Measurements from ENCODE around the gene FGD6. TPM values are rescaled to one million over a fixed set of nuclear protein-coding genes. Genes with fewer than 3 reads are reported as not detected.

Gene FGD6
- total RNA-seq, 1 experiment from 2014 or later: 14.3 TPM

DNA sequence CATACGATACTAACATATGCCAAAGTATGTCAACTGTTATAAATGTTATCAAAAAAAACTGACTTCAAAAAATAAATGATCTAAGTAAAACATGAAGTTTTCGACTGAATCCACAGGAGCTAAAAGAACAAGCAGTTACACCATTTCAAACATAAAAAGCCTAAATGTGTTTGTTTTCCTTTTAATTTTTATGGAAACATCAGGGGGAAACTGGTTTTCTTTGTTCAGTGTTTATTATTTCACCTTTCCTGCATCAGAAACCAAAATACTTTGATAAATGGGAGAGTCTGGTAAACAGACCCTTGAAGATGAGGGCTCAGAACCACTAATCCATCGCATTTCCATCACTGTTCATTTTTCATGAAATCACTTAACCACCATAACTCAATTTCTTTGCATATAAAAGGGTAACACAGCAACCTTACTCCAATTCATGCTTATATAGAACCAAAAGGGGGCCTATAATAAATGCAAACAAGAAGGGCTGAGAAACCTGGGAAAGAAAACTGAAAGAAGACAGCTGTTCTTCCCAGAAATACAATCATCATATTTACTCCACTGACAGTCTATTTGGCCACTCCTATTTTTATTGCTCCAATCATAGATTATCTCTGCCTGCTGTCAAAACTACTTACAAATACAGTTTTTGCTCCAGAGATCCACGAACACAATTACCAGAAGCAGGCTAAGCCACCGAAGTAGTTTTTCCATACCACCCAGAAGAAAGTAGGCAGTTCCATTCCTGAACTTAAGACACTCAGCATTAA, 17.0 kb downstream of the FGD6 start:
- Histone ChIP-seq H3K9ac (ENCODE audit: low read length) (peak overlapping the region; percentile 73), H3K36me3 (ENCODE audit: low read depth, low read length) (no peaks in the 10 kb centered on the region), H3F3A (ENCODE audit: low read length, unreplicated experiment) (no peaks in the 10 kb centered on the region), H3K79me2 (ENCODE audit: low read length) (peaks cover 88% of the 10 kb centered on the region), H4K20me1 (ENCODE audit: low read length) (no peaks in the 10 kb centered on the region), H2AFZ (ENCODE audit: low read length) (no peak overlapping the region), H3K27me3 (ENCODE audit: low read length) (no peaks in the 10 kb centered on the region), H3K4me3 (ENCODE audit: low read length) (peak overlapping the region; percentile 60), H3K4me1 (ENCODE audit: insufficient read depth, low read length) (peaks cover 58% of the 10 kb centered on the region), H3K27ac (ENCODE audit: low read length) (peak overlapping the region; percentile 95), H3K9me2 (replicated peaks; ENCODE audit: low read length) (no peaks in the 10 kb centered on the region), H3K9me3 (ENCODE audit: low read length) (no peaks in the 10 kb centered on the region), H3K4me2 (ENCODE audit: low read length) (peak overlapping the region; percentile 82)
- no peak for TF ChIP-seq EZH2 (IDR thresholded peaks at IDR 0.05; ENCODE audit: low read length, unreplicated experiment)
- TF ChIP-seq EZH2phosphoT487 (IDR thresholded peaks at IDR 0.05; ENCODE audit: borderline replicate concordance, low read length): no peak
- TF ChIP-seq, protein P1, sequence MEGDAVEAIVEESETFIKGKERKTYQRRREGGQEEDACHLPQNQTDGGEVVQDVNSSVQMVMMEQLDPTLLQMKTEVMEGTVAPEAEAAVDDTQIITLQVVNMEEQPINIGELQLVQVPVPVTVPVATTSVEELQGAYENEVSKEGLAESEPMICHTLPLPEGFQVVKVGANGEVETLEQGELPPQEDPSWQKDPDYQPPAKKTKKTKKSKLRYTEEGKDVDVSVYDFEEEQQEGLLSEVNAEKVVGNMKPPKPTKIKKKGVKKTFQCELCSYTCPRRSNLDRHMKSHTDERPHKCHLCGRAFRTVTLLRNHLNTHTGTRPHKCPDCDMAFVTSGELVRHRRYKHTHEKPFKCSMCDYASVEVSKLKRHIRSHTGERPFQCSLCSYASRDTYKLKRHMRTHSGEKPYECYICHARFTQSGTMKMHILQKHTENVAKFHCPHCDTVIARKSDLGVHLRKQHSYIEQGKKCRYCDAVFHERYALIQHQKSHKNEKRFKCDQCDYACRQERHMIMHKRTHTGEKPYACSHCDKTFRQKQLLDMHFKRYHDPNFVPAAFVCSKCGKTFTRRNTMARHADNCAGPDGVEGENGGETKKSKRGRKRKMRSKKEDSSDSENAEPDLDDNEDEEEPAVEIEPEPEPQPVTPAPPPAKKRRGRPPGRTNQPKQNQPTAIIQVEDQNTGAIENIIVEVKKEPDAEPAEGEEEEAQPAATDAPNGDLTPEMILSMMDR (conservative IDR thresholded peaks at IDR 0.05; ENCODE audit: low read depth, low read length): no peak
- intact Hi-C loops (cut with micrococcal nuclease): loop anchor here (2.0 kb wide), 1 partner anchor 14 kb away; no protein-coding TSS in a partner anchor
- DNase-seq: no peak
- TSS peak; percentile 15 for BruUV-seq (replicated peaks)
- ATAC-seq: no peak
- POLR2A ChIA-PET (ENCODE audit: unreplicated experiment): no interaction called here
- CTCF ChIA-PET: no interaction called here

DNA sequence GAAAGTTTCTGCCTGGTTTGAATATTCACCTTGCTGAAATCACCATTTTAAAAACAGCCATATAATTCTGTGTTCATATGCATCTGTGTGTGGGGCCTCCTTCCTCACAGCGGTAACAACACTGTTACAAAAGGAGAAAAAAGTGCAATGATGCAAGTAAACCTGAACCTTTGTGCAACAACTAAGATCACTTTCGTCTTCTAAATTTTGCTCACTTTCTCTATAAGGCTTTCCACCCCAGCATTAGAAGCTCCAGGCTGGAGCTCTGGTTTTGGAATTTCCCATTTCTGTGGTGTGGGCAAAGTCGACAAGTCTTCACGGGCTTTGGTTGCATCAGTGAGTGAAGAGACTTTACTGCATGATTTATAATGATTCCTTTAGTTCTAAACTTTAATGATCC, 18.4 kb downstream of the FGD6 start:
- ATAC-seq: no peak
- TF ChIP-seq EZH2phosphoT487 (IDR thresholded peaks at IDR 0.05; ENCODE audit: borderline replicate concordance, low read length) (no peak), EZH2 (IDR thresholded peaks at IDR 0.05; ENCODE audit: low read length, unreplicated experiment) (no peak)
- TF ChIP-seq, protein P1 (conservative IDR thresholded peaks at IDR 0.05; ENCODE audit: low read depth, low read length): no peak
- no TSS peak for BruUV-seq (replicated peaks)
- H3F3A ChIP-seq (ENCODE audit: low read length, unreplicated experiment): no peaks in the 10 kb centered on the region
- no peak overlapping the region for H3K4me3 ChIP-seq (ENCODE audit: low read length)
- ChIA-PET POLR2A (ENCODE audit: unreplicated experiment) (interaction anchor here (0.6 kb wide), 1 partner anchor 275 kb away, joined by 12 read pairs; the partner anchor contains the start of gene METAP2), CTCF (no interaction called here)
- H2AFZ ChIP-seq (ENCODE audit: low read length): no peak overlapping the region
- H3K27ac ChIP-seq (ENCODE audit: low read length): no peak overlapping the region
- H3K4me2 ChIP-seq (ENCODE audit: low read length): no peak overlapping the region
- intact Hi-C loops (cut with micrococcal nuclease): no loop called here
- no peak overlapping the region for H3K9ac ChIP-seq (ENCODE audit: low read length)
- DNase-seq: no peak
- H3K9me3 ChIP-seq (ENCODE audit: low read length): no peaks in the 10 kb centered on the region
- H3K36me3 ChIP-seq (ENCODE audit: low read depth, low read length): no peaks in the 10 kb centered on the region
- H3K27me3 ChIP-seq (ENCODE audit: low read length): no peaks in the 10 kb centered on the region
- no peaks in the 10 kb centered on the region for H4K20me1 ChIP-seq (ENCODE audit: low read length)
- H3K79me2 ChIP-seq (ENCODE audit: low read length): peaks cover 90% of the 10 kb centered on the region
- no peaks in the 10 kb centered on the region for H3K9me2 ChIP-seq (replicated peaks; ENCODE audit: low read length)
- H3K4me1 ChIP-seq (ENCODE audit: insufficient read depth, low read length): peaks cover 47% of the 10 kb centered on the region

DNA sequence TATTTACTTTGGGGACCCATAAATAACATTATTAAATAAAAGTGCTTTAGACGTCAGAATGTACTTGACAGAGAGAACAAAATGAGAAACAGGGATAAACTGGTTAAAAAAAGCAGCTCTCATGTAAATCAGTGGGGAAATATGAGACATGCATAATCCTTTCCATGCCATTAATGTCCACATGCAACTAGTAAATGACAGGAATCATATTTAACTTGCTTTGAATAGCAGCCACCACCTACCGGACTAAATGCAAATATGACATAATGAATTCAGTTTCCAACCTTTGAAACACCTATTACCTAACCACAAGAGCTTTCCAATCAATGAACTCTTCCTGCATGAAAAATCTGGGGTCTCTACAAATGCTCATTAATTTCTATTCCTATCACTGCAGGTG, 19.6 kb downstream of the FGD6 start:
- CTCF ChIA-PET: no interaction called here

More for the DNA sequence above, 19.6 kb downstream of the FGD6 start:
- Histone ChIP-seq H4K20me1 (ENCODE audit: low read length) (no peaks in the 10 kb centered on the region), H3K36me3 (ENCODE audit: low read depth, low read length) (no peaks in the 10 kb centered on the region), H3K9me3 (ENCODE audit: low read length) (no peaks in the 10 kb centered on the region), H3K4me3 (ENCODE audit: low read length) (no peak overlapping the region), H2AFZ (ENCODE audit: low read length) (no peak overlapping the region), H3K4me1 (ENCODE audit: insufficient read depth, low read length) (peaks cover 34% of the 10 kb centered on the region), H3K9ac (ENCODE audit: low read length) (no peak overlapping the region), H3K27ac (ENCODE audit: low read length) (no peak overlapping the region), H3K27me3 (ENCODE audit: low read length) (no peaks in the 10 kb centered on the region), H3F3A (ENCODE audit: low read length, unreplicated experiment) (no peaks in the 10 kb centered on the region), H3K9me2 (replicated peaks; ENCODE audit: low read length) (no peaks in the 10 kb centered on the region), H3K79me2 (ENCODE audit: low read length) (peaks cover 84% of the 10 kb centered on the region), H3K4me2 (ENCODE audit: low read length) (no peak overlapping the region)
- TF ChIP-seq, protein P1 (conservative IDR thresholded peaks at IDR 0.05; ENCODE audit: low read depth, low read length): no peak
- no peak for TF ChIP-seq EZH2 (IDR thresholded peaks at IDR 0.05; ENCODE audit: low read length, unreplicated experiment)
- TF ChIP-seq EZH2phosphoT487 (IDR thresholded peaks at IDR 0.05; ENCODE audit: borderline replicate concordance, low read length): no peak
- intact Hi-C loops (cut with micrococcal nuclease): no loop called here
- POLR2A ChIA-PET (ENCODE audit: unreplicated experiment): no interaction called here
- BruUV-seq (replicated peaks): no TSS peak
- ATAC-seq: no peak
- DNase-seq: no peak
